Psoas muscle (tissue), 8 donors: ENCODE data around the gene DUSP16. TPM values are rescaled to one million over a fixed set of nuclear protein-coding genes. Genes with fewer than 3 reads are reported as not detected.

Source experiments
- ATAC-seq, 4 donors: fragments of 200-7000 bp; cut with Tn5 transposase; one replicate each; pipeline ENCODE4 v1.9.1; 2020; ENCODE audit warnings: moderate library complexity in 3 of 4, mild to moderate bottlenecking in 2 of 4
- DNase-seq, 2 donors: peaks; one replicate each; pipeline ENCODE4 v3.0.0-alpha.2; 2020
- H3K27ac ChIP-seq: fragments of 200-600 bp; one replicate; pipeline ENCODE4 v1.8.0; 2022
- H3K27me3 ChIP-seq, 3 donors: fragments of 200-600 bp in 1 of 3; one replicate each; pipeline versions ENCODE4 v1.6.1 to v1.8.0; 2013 to 2022; ENCODE audit warnings: low read length in 2 of 3, mild to moderate bottlenecking in 2 of 3, moderate library complexity in 1 of 3; ENCODE audit not compliant: insufficient read depth in 3 of 3
- H3K36me3 ChIP-seq, 2 donors: fragments of 200-600 bp in 1 of 2; one replicate each; pipeline versions ENCODE4 v1.6.1 to v1.8.0; 2013 to 2022; ENCODE audit warnings: low read depth in 1 of 2, mild to moderate bottlenecking in 1 of 2, moderate library complexity in 1 of 2; ENCODE audit not compliant: insufficient read depth in 1 of 2
- H3K4me1 ChIP-seq: fragments of 200-600 bp; one replicate; pipeline ENCODE4 v1.8.0; 2022
- H3K4me3 ChIP-seq: fragments of 200-600 bp; one replicate; pipeline ENCODE4 v1.8.0; 2022; ENCODE audit warnings: mild to moderate bottlenecking
- H3K9me3 ChIP-seq: fragments of 200-600 bp; one replicate; pipeline ENCODE4 v1.8.0; 2022
- CTCF ChIP-seq: fragments of 200-600 bp; IDR thresholded peaks from one replicate; pipeline ENCODE4 v1.8.0; 2022; ENCODE audit warnings: antibody characterized with exemption
- WGBS, 3 donors: extraction: QIAGEN DNeasy Blood & Tissue Kit; methylation state at CpG; one replicate each; pipeline versions ENCODE4 v1.1.6 to v1.1.7; 2013; 5-methylcytosine and 5-hydroxymethylcytosine counted together
- intact Hi-C, 2 donors: fragments of 100-400 bp; cut with DNase I; formaldehyde crosslinking; loops; one replicate each; pipeline versions ENCODE4 v1.11.0 to v1.14.2; 2022
- polyA plus RNA-seq, 3 donors: library from polyadenylated mRNA; stranded (reverse); fragments of 200-250 nt; gene quantifications; one replicate each; pipeline ENCODE4 v1.2.3, GENCODE V29; 2013
- total RNA-seq, 4 donors: library from RNA; stranded (reverse); fragmentation: NEBNext Ultra II Directional in 2 of 4; extraction: Animal tissue kit (Norgen Biotek cat#: 25700) in 2 of 4; gene quantifications; one replicate each; pipeline versions ENCODE4 v1.2.1 to v1.2.4, GENCODE V29; 2021 to 2023
- donor health status: healthy with polysubstance abuse.
- donor health status: DM: no; HTN: no; CAD: no; lungs with moderate emphysema.
- donor health status: Bipolar disorder and iron deficiency.
- donor health status: healthy.
- donor health status: DM: yes; HTN: yes; CAD: no.
- donor health status: DM: no; HTN: no; CAD: no.
- donor health status: DM: no; HTN: no; CAD: no.
- donor health status: DM: yes; HTN: yes; CAD: no.

DUSP16 gene
- total and polyA plus RNA-seq, 7 donors = 3.3 to 23.8 (median 14.2) TPM

GRCh38 chr12:12456637-12457036 lies 106.0 kb downstream of the DUSP16 start:
- Histone ChIP-seq H3K27ac (no peak overlapping the region), H3K36me3 (no peaks in the 10 kb centered on the region), H3K9me3 (no peaks in the 10 kb centered on the region), H3K27me3 (no peaks in the 10 kb centered on the region), H3K4me1 (no peaks in the 10 kb centered on the region), H3K4me3 (no peak overlapping the region)
- WGBS, 3 donors = 84 to 92% (median 86%) methylated on average over 5 of the region's 5 CpGs
- no peak for TF ChIP-seq CTCF
- no peak for DNase-seq
- intact Hi-C loops = no loop called here
- no peak for ATAC-seq

- Histone ChIP-seq H3K36me3 (no peaks in the 10 kb centered on the region), H3K9me3 (no peaks in the 10 kb centered on the region), H3K4me1 (no peaks in the 10 kb centered on the region), H3K4me3 (no peak overlapping the region), H3K27me3 (no peaks in the 10 kb centered on the region), H3K27ac (no peak overlapping the region)
- intact Hi-C loops = no loop called here
- DNase-seq (no peak), ATAC-seq (no peak)
- TF ChIP-seq CTCF = no peak
These were observed 108.3 kb downstream of the DUSP16 start for GRCh38 chr12:12454315-12454714.

GRCh38 chr12:12453635-12454034 lies 109.0 kb downstream of the DUSP16 start:
- no peaks in the 10 kb centered on the region for H3K27me3 ChIP-seq
- ATAC-seq = no peak
- TF ChIP-seq CTCF = no peak
- 97 to 100% (median 100%) methylated on average over 1 of the region's 1 CpG for WGBS, 3 donors
- H3K9me3 ChIP-seq = no peaks in the 10 kb centered on the region
- H3K27ac ChIP-seq = no peak overlapping the region
- H3K4me1 ChIP-seq = no peaks in the 10 kb centered on the region
- H3K36me3 ChIP-seq = no peaks in the 10 kb centered on the region
- intact Hi-C loops = no loop called here
- no peak for DNase-seq
- H3K4me3 ChIP-seq = no peak overlapping the region

- intact Hi-C loops = no loop called here
- 94 to 97% (median 95%) methylated on average over 21 of the region's 21 CpGs for WGBS, 3 donors
- Histone ChIP-seq H3K9me3 (no peaks in the 10 kb centered on the region), H3K27ac (no peak overlapping the region), H3K27me3 (no peaks in the 10 kb centered on the region), H3K4me1 (no peaks in the 10 kb centered on the region), H3K36me3 (no peaks in the 10 kb centered on the region), H3K4me3 (no peak overlapping the region)
- no peak for ATAC-seq
- no peak for DNase-seq
- no peak for TF ChIP-seq CTCF
These were observed 110.2 kb downstream of the DUSP16 start for GRCh38 chr12:12452326-12452902.

GRCh38 chr12:12451098-12451497 lies 111.6 kb downstream of the DUSP16 start:
- H3K4me1 ChIP-seq = no peaks in the 10 kb centered on the region
- no peaks in the 10 kb centered on the region for H3K36me3 ChIP-seq
- WGBS, 3 donors = 96 to 97% (median 97%) methylated on average over 4 of the region's 4 CpGs
- no peak for DNase-seq
- intact Hi-C loops = no loop called here
- TF ChIP-seq CTCF = no peak
- H3K9me3 ChIP-seq = no peaks in the 10 kb centered on the region
- H3K27me3 ChIP-seq = no peaks in the 10 kb centered on the region
- no peak overlapping the region for H3K27ac ChIP-seq
- ATAC-seq = no peak
- no peak overlapping the region for H3K4me3 ChIP-seq
